Activated naive CD4-positive, alpha-beta T cell (primary cell): ENCODE data around the gene TMEM208.

Experiments
- DNase-seq, 4 experiments: peaks; one replicate each; lab custom pipeline; 2025; lab: John Stamatoyannopoulos, UW

Gene TMEM208

DNA sequence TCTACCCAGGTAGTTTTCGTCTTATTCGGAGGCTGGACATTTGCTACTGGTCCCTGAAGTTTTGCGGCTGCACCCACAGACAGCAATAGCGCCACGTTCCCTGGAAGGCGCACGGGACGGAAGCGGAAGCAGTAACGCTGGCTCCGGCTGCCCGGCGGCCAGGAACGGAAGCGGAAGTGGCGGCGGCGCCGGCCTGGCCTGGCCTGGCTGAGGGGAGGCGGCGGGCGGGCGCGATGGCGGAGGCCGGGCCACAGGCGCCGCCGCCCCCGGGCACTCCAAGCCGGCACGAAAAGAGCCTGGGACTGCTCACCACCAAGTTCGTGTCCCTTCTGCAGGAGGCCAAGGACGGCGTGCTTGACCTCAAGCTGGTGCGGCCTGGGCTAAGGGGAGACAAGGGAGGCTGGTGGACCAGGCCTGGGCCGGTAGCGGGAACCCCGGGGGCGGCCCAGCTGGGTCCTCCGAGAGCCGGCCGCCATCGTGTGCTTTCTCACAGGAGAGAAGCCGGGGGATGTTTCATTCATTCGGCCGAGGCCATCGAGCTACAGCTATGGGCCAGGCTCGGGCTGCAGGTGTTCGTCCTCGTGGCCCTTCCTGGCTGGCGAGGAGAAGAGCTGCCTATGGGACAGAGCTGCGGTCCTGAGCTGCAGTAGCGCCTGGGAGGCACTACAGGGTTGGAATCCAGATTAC lies 34.8 kb upstream of the TMEM208 start, which contains the start of gene E2F4:
Gene E2F4 (plus strand): TSS at position 161 of the 687 bp plus-strand sequence. CDS start 73 bp downstream, at position 234.
- DNase-seq: peak; percentile 58 to 78 (median 66)

DNA sequence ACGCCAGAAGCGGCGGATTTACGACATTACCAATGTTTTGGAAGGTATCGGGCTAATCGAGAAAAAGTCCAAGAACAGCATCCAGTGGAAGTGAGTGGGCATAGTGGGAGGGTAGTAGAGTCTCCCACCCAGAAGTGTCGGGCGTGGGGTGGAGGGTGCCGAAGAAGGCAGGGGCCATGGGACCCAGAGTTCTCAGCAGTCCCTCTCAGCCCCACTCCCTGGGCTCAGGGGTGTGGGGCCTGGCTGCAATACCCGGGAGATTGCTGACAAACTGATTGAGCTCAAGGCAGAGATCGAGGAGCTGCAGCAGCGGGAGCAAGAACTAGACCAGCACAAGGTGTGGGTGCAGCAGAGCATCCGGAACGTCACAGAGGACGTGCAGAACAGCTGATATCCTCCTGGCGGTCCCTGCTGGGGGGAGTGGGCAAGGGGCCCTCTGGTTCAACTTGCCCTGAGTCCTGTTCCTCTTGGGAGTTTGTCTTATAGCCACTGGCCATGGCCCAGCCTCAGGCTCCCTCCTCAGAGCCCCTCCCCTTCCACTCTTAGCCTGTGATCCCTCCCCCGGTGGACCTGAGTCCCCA lies 34.1 kb upstream of the TMEM208 start:
- DNase-seq: no peak

DNA sequence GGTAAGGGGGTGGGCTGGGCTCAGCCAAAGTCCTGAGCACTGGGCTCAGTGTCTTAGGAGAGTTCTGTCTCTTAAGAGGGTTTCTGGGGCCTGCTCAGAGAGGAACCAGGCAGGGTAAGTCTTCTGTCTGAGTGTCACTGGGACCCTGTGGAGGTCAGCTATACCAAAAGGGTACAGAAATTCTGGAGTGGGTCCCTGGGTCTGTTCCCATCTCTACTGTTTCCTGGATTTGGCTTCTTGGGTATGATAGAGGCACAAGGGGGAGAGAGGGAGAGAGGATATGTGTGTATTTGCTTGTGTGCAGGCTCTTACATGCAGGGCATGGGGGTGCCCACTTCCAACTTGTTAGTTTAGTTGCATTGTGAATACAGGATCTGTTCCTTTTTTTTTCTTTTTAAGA lies 33.4 kb upstream of the TMEM208 start:
- no peak for DNase-seq

DNA sequence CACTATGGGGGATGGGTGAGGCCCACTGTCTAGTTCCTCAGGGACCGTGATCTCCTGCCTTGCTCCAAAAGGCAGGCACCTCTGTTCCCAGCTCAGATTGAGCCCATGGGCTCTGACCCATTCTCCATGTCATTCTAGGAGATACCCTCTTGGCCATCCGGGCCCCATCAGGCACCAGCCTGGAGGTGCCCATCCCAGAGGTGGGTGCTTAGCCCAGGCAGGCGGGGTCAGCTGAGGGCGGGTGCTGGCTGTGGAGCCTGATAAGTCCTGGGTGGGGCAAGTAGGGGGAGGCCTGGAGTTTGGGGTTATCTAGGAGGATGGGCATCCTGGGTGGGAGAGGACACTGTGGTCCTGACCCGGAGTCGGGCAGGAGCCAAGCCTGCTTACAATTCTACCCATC lies 32.7 kb upstream of the TMEM208 start:
- DNase-seq: no peak

DNA sequence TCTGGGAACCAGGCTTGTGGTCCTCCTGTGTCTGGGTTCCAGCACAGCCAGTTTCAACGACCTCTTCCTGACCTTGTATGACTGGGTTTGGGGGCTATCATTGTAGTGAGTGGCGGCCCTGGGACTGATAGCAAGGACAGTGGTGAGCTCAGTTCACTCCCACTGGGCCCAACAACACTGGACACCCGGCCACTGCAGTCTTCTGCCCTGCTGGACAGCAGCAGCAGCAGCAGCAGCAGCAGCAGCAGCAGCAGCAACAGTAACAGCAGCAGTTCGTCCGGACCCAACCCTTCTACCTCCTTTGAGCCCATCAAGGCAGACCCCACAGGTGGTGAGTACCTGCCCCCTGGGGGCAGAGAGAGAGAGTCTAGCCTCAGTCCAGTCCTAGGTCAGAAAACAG lies 31.3 kb upstream of the TMEM208 start:
- DNase-seq: no peak

DNA sequence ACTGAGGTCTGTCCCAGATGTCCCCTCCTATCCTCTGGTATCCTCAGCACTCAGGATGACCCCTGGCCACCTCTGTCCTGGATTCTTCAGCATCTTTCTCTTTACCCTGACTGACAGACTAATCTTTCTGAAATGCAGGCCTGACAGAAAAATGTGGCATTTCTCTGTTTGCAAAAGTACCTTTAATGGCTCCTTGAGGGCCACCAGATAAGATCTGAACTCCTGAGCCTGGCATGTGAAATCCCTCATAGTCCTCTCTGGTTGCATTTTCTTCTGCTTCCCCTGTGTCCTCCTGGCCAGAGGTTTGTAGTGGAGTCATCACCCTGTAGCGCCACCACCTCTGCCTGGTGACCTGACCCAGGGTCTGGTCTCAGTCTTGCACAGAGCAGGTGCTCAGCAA lies 30.0 kb upstream of the TMEM208 start:
- DNase-seq: no peak

DNA sequence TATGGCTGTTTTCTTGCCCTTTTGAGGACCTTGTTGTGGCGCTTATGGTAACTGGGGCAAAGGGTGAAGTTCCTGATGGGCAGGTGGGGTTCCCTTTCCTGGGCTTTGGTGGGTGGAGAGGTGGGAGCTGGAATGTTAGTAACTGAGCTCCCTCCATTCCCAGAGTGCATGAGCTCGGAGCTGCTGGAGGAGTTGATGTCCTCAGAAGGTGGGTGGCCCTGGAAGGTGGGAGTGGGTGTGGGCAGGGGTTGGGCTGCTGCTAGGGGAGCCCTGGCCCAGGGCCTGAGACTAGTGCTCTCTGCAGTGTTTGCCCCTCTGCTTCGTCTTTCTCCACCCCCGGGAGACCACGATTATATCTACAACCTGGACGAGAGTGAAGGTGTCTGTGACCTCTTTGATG lies 29.2 kb upstream of the TMEM208 start:
- DNase-seq: no peak

DNA sequence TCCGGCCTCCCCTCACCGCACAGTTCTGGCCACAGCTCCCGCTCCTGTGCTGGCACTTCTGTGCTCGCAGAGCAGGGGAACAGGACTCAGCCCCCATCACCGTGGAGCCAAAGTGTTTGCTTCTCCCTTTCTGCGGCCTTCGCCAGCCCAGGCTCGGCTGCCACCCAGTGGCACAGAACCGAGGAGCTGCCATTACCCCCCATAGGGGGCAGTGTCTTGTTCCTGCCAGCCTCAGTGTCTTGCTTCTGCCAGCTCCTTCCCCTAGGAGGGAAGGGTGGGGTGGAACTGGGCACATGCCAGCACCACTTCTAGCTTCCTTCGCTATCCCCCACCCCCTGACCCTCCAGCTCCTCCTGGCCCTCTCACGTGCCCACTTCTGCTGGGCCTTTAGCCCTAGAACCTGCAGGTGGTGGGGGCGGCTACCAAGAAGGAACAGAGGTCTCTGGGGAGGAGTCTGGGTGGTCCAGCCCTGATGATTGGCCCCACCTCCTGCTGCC lies 28.6 kb upstream of the TMEM208 start:
- DNase-seq: no peak

DNA sequence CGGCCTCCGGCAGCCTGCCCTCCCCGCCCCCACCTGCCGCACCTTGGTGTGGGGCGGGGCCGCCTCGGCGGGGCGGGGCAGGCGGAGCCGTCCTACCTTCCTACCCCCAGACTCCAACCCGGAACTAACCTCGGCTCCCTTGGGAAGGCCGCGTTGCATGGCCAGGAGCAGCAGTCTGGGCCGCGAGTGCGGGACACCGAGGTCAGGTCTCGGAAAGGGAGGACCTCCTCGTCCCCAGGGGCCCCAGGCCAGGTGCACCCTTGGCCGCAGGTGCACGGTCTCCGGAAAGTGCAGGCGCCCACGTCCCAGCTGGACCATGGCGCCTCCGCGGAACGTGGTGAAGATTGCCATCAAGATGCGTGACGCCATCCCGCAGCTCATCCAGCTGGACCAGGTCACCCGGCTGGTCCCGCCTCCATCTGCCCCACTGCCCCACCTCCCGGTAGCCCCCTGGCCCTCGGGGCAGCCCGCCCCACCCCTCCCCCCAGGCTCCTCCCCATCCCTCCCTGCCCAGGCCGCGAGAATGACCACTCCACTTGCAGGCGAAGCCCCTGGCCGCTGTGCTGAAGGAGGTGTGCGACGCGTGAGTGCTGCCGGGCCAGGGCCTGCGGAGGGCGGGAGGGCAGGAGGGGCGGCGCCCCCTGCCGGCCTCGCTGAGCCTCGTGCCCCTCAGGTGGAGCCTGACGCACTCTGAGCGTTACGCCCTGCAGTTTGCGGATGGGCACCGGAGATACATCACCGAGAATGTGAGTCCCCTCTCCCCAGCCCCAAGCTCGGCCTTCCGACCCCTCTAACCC lies 27.7 kb upstream of the TMEM208 start, which contains the start of gene ELMO3:
Gene ELMO3 (plus strand): TSS at position 121 of the 797 bp plus-strand sequence. CDS start 196 bp downstream, at position 317.
- no peak for DNase-seq

DNA sequence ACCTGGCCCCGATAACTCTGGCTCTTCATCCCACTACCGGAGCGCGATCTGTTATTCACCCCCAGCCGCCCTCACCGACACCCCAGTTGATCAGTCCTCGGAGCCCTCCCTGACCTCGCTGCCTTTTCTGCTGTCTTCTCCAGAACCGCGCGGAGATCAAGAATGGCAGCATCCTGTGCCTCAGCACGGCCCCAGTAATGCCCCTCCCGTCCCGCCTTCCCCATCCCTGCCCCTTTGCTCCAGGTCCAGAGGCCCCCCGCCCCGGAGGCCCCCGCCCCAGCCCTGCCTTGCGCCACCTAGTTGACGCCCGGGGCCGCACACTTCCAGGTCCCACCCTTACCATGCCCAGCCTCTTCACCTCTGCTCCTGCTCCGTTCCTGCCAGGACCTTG lies 27.1 kb upstream of the TMEM208 start:
- no peak for DNase-seq

DNA sequence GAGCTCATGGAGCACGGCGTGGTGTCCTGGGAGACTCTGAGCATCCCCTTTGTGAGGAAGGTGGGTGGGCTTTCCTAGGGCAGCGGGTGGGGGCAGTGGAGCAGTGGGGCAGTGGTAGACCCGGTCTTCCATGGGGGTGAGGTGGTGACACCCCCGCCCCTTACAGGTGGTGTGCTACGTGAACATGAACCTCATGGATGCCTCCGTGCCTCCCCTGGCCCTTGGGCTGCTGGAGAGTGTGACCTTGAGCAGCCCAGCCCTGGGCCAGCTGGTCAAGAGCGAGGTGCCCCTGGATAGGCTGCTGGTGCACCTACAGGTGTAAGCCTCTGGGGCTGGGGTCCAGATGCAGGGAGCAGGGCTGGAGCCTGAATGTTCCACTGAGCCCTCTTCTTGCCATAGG lies 26.4 kb upstream of the TMEM208 start:
- DNase-seq: no peak

DNA sequence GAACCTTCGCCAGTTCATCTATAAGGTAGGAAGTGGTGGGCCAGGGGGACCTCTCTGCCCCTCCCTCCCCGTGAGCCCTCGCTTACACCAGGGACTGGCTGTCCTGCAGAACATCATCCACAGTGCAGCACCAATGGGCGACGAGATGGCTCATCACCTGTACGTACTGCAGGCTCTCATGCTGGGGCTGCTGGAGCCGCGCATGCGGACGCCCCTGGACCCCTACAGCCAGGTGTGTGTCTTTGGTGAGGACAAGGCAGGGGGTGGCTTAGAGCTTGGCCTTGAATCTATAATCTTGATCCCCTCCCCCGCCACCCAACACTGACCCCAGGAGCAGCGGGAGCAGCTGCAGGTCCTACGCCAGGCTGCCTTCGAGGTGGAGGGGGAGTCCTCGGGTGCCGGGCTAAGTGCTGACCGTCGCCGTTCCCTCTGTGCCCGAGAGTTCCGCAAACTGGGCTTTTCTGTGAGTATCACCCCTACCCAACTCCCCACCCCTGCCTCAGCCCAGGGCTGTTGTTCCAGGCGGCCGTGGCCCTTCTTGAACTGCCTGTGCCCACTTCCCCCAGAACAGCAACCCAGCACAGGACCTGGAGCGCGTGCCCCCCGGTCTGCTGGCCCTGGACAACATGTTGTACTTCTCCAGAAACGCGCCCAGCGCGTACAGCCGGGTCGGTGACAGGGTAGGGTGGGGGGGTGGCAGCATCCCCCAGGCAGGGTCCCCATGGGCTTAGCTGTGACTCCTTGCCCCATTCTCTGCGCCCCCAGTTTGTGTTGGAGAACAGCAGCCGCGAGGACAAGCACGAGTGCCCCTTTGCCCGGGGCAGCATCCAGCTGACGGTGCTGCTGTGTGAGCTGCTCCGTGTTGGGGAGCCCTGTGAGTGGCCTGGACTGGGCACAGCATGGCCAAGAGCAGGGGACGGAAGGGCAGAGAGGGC lies 25.3 kb upstream of the TMEM208 start:
- DNase-seq: no peak

DNA sequence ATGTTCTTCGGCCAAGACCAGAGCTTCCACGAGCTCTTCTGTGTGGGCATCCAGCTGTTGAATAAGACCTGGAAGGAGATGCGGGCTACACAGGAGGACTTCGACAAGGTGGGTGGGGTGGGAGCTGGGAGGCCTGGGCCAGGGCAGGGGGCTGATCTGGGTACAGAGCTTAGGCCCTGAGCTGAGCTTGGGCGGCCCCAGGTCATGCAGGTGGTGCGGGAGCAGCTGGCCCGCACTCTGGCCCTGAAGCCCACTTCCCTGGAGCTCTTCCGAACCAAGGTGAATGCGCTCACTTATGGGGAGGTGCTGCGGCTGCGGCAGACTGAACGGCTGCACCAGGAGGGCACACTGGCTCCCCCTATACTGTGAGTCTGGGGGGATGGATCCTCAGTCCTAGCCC lies 24.5 kb upstream of the TMEM208 start:
- DNase-seq: no peak

DNA sequence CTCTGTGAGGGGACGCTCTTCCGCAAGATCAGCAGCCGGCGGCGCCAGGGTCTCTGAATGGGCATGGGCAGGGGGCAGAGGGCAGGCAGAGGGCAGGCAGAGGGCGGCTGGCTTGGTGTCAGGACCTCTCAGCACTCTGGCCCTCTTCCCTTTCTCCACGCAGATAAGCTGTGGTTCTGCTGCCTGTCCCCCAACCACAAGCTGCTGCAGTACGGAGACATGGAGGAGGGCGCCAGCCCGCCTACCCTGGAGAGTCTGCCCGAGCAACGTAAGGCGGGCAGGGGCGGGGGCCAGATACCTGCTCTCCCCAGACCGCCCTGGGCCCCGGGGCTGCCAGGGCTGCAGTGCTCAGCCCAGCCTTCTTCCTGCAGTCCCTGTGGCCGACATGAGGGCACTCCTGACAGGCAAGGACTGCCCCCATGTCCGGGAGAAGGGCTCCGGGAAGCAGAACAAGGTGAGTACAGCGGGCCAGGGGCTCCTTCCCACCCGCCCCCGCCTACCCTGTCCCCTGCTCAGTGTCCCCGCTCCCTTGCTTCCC lies 23.9 kb upstream of the TMEM208 start:
- DNase-seq: no peak

DNA sequence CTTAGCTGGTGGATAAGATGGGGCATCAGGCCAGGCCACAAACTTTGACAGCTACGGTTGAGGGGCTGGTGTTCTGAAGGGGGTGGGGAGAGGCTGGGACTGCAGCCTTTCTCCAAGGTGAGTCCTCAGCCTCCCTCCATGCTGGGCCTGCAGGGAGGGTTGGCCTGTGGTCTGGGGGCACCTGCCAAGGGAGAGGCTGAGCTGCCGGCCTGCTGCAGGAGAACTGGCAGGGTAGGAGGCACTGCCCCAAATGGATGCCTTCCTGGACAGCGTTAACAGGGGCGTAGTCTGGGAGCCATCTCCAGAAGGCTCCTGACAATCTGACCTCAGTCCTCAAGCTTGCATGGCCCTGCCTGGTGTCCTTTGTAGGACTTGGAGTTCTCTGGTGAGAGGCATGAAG lies 22.9 kb upstream of the TMEM208 start:
- no peak for DNase-seq

DNA sequence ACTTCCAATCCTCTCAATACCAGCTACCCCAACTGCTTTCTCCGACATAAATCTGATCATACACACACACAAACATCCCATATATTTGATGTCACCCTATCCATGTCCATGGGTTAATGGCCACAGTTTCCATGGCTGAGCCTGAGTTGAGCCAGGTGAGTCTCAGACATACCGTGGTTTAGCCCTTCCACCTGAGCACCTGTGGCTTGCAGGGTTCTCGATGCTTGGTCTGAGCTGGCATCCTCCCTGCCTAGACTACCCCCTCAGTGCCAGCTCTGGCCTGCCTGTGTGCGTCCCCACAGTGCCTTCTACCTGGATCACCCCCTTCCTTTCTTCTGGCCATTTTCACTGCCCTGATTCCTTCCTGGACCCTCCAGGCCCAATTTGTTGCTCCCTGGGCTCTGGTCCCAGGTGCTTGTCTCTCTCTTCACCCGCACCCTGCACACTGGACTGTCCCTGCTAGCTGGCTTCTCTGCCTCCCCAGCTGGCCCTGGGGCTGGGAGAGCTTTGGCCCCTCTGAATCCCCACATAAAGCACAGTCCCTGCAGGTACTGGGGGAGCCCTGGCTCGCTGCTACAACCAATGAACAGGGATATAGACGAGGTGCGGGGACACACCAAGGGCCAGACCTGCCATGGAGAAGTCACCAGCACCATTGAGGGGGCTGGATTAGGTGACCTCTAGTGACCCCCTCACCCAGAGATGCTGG lies 20.6 kb upstream of the TMEM208 start:
- DNase-seq: no peak

DNA sequence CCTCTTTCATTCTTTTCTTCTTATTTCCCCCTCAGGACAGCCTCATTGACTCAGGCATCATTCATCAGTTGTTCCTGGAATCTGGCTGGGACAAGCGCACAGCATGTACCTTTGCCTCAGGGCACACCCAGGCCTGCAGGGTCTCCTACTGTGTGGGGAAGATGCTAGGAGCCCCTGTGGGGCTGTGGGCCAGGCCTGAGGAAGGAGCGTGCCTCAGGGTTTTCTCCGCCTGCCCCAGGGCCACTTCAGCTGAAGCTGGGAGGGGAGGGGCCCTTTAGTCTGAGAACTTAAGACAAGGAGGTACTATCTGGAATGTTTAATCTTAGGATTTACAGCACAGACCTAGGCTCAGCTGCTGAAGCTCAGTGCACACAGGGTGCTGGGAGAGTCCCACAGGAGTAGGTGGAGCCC lies 20.1 kb upstream of the TMEM208 start:
- no peak for DNase-seq

DNA sequence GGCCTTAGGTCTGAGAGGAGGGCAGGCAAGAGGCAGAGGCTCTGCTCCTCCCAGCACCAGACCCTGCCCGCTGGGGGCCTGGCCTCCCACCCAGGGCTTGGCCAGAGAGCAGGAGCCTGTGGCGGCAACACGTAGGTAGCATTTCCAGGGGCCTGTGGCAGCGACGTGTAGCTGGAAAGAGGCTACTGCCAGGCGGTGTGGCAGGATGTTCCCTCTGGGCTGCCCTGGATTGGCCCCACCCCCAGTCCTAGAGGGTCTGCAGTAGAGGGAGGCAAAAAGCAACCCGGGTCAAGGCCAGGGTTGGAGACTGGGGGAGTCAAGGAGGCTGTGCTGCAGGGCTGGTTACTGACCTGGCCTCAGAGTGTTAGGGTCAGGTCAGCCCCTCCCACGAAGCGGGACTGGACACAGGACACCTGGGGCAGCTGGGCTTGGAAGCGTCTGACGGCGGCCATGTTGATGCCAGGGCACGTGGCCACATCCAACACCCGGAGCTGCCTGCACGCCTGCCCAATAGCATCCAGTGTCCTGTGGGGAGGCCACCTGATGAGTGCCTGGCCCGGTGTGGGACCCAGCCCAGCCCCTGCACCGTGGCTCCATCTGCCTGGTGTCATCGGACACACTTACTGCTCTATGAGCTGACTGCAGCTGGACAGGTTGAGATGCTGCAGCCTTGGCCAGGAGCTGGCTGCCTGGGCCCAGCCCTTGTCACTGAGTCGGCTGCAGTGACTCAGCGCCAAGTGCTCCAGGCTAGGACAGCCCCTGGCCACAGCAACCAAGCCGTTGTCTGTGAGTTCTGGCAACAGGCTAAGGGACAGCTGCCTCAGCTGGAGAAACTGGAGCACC lies 19.5 kb upstream of the TMEM208 start:
- no peak for DNase-seq

DNA sequence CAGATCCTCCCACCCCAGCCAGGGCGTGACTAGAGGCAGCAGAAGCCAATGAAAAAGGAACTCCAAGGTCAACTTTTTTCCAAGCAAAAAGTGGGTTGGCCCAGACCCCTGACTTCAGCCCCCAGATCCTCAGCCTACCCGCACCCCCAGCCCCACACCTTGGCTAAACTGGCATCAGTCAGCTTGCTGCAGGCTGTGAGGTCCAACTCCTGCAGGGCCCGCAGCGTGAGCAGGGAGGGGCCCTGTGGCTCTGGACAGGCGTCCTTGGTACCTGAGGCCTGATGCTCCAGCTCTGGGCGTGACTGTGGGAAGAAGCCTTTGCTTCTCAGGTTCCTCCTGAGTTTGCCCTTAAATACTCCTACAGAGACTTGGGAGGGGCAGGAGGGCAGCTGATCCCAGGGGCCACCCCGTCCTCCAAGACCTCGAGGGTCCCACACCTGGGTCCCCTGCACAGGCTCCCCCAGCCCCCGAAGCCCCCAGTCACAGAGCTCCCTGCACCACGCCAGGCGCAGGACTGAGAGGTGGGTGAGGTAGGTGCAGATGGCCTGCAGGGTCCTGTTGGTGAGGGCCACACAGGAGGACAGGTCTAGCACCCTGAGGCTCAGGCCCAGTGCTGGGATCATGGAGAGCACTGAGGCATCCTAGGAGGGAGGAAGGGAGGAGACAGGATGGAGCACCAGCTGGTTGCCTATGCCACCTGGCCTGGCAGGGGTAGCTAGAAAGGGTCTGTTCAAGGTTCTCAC lies 18.6 kb upstream of the TMEM208 start:
- no peak for DNase-seq
